Measurements from ENCODE around the gene ITGAX. TPM values are rescaled to one million over a fixed set of nuclear protein-coding genes. Genes with fewer than 3 reads are reported as not detected.

ITGAX gene
- total and polyA plus RNA-seq, 2 of the 8 experiments (the other 6 are each of a cell fraction or from before 2014, with no cell fraction given): 0.30 TPM; not detected in 1

DNA sequence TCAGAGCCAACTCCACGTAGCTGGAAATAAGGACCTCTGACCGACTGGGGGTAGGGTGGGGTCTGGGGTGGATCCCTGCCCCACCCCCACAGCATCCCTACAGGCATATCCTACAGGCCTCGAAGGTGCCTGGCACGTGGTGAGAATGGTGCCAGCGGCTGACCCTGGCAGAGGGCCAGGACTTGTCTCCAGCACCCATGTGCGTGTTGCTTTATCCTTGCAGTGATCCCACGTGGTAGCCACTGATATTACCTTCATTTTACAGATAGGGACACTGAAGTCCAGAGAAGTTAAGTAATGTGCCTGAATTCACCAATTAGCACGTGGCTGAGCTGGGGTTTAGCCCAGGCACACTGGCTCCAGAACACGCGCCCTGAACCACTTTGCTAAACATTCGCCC is 46.5 kb downstream of the ITGAX start:
- no peak overlapping the region for H2AFZ ChIP-seq (ENCODE audit: low read length)
- no peaks in the 10 kb centered on the region for H3K36me3 ChIP-seq (ENCODE audit: control insufficient read depth in 2 of 4, insufficient read depth in 4 of 4, low read length in 3 of 4)
- H3K9ac ChIP-seq (replicated peaks in 1 of 4; ENCODE audit: extremely low read depth in 1 of 4, low read depth in 3 of 4, low read length in 3 of 4): no peak overlapping the region
- ChIA-PET CTCF (ENCODE audit: partially characterized antibody) (interaction anchor here (1.3 kb wide), 1 partner anchor 59 kb away, joined by 4 read pairs; no protein-coding TSS in a partner anchor), POLR2A (ENCODE audit: partially characterized antibody) (no interaction called here)
- no peaks in the 10 kb centered on the region; a peak in 1 of 7 replicates for H3K4me1 ChIP-seq (replicated peaks in 1 of 4; ENCODE audit: control insufficient read depth in 3 of 4, insufficient read depth in 4 of 4, low read length in 3 of 4)
- no peak overlapping the region for H4K91ac ChIP-seq (replicated peaks; ENCODE audit: insufficient read length, low read length)
- no peak overlapping the region for H3K4me2 ChIP-seq (ENCODE audit: insufficient read depth in 1 of 2, low read depth in 2 of 2, low read length in 2 of 2)
- no peak overlapping the region for H2BK20ac ChIP-seq (ENCODE audit: low read length)
- no peaks in the 10 kb centered on the region for H3K79me2 ChIP-seq (ENCODE audit: control insufficient read depth in 1 of 2, insufficient read depth in 2 of 2, low read length in 2 of 2)
- no peak overlapping the region for H3K14ac ChIP-seq (ENCODE audit: insufficient read length)
- no peak overlapping the region for H4K5ac ChIP-seq (ENCODE audit: insufficient read length, low read depth, low read length)
- no peaks in the 10 kb centered on the region for H3K27me3 ChIP-seq (replicated peaks in 1 of 4; ENCODE audit: control insufficient read depth in 3 of 4, extremely low read depth in 1 of 4, insufficient read depth in 3 of 4, low read length in 3 of 4)
- H3K23ac ChIP-seq (ENCODE audit: insufficient read length): no peak overlapping the region
- H3K27ac ChIP-seq (ENCODE audit: low read depth, low read length): no peak overlapping the region
- H4K8ac ChIP-seq (ENCODE audit: extremely low read depth, insufficient read depth, low read length): no peak overlapping the region
- WGBS, 2 experiments (ENCODE audit: extremely low coverage in 1 of 2, insufficient coverage in 1 of 2, insufficient read length in 1 of 2, insufficient replicate concordance in 2 of 2, low coverage in 1 of 2, low lambda C conversion rate in 2 of 2, missing lambda C conversion rate in 1 of 2): 87% methylated on average over 11 of the region's 11 CpGs; no CpG with 5 or more reads in 1 of the 2 experiments
- no peak overlapping the region for H3K4ac ChIP-seq (replicated peaks; ENCODE audit: insufficient read length, low read depth, low read length)
- H3K79me1 ChIP-seq (ENCODE audit: low read depth, low read length): no peaks in the 10 kb centered on the region
- H2BK5ac ChIP-seq (ENCODE audit: low read depth, low read length): no peak overlapping the region
- H3K56ac ChIP-seq (replicated peaks; ENCODE audit: insufficient read length, low read depth, low read length): no peak overlapping the region
- H2AK5ac ChIP-seq (ENCODE audit: low read depth, low read length): no peak overlapping the region
- H3K4me3 ChIP-seq (ENCODE audit: extremely low read depth in 1 of 4, insufficient read depth in 2 of 4, low read depth in 3 of 4, low read length in 4 of 4): no peak overlapping the region
- no peak overlapping the region for H3K18ac ChIP-seq (ENCODE audit: extremely low read depth, low read length)
- no peak overlapping the region for H2BK120ac ChIP-seq (replicated peaks; ENCODE audit: low read depth, low read length)
- H3K9me3 ChIP-seq (ENCODE audit: insufficient read depth in 2 of 2, low read depth in 1 of 2, low read length in 1 of 2): no peaks in the 10 kb centered on the region
- FAIRE-seq (no peak), DNase-seq (ENCODE audit: low read depth in 1 of 2, low spot score in 2 of 2) (no peak)
- no peaks in the 10 kb centered on the region for H3K23me2 ChIP-seq (ENCODE audit: low read depth, low read length)
- H2BK15ac ChIP-seq (ENCODE audit: low read length): no peak overlapping the region
- H2BK12ac ChIP-seq (ENCODE audit: low read depth, low read length): peak overlapping the region; percentile 39; the same call in 1 of the 2 replicates
- H4K20me1 ChIP-seq (replicated peaks in 1 of 2; ENCODE audit: control insufficient read depth in 1 of 2, insufficient read depth in 2 of 2, low read length in 2 of 2): no peaks in the 10 kb centered on the region
- no peak for TF ChIP-seq RNF2 (IDR thresholded peaks at IDR 0.05; ENCODE audit: borderline replicate concordance, low read depth, low read length, missing control alignments, poor library complexity, severe bottlenecking)

Measured in H1 (cell line).